ENCODE data around the gene BLACAT1.
"Not testable (repeated sequence)": the region's sequence is repeated elsewhere in the genome, so short reads cannot be mapped to it uniquely, and the experiment has no call there.

DNA sequence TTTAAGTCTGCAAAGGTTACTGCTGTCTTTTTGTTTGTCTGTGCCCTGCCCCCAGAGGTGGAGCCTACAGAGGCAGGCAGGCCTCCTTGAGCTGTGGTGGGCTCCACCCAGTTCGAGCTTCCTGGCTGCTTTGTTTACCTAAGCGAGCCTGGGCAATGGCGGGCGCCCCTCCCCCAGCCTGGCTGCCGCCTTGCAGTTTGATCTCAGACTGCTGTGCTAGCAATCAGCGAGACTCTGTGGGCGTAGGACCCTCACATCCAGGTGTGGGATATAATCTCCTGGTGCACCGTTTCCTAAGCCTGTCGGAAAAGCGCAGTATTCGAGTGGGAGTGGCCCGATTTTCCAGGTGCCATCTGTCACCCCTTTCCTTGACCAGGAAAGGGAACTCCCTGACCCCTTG lies 49.6 kb downstream of the BLACAT1 start:
- TF ChIP-seq, protein P1, sequence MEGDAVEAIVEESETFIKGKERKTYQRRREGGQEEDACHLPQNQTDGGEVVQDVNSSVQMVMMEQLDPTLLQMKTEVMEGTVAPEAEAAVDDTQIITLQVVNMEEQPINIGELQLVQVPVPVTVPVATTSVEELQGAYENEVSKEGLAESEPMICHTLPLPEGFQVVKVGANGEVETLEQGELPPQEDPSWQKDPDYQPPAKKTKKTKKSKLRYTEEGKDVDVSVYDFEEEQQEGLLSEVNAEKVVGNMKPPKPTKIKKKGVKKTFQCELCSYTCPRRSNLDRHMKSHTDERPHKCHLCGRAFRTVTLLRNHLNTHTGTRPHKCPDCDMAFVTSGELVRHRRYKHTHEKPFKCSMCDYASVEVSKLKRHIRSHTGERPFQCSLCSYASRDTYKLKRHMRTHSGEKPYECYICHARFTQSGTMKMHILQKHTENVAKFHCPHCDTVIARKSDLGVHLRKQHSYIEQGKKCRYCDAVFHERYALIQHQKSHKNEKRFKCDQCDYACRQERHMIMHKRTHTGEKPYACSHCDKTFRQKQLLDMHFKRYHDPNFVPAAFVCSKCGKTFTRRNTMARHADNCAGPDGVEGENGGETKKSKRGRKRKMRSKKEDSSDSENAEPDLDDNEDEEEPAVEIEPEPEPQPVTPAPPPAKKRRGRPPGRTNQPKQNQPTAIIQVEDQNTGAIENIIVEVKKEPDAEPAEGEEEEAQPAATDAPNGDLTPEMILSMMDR (IDR thresholded peaks at IDR 0.05) = not testable (repeated sequence)
- TF ChIP-seq POLR2A, EP300 (IDR thresholded peaks at IDR 0.05): not testable (repeated sequence)
